ENCODE measurements around the gene PSMD7. TPM values are rescaled to one million over a fixed set of nuclear protein-coding genes. Genes with fewer than 3 reads are reported as not detected.
"Not testable (repeated sequence)": the region's sequence is repeated elsewhere in the genome, so short reads cannot be mapped to it uniquely, and the experiment has no call there.

The PSMD7 gene
- total RNA-seq, 2 donors from 2014 or later, result 20.1 to 32.4 TPM

DNA sequence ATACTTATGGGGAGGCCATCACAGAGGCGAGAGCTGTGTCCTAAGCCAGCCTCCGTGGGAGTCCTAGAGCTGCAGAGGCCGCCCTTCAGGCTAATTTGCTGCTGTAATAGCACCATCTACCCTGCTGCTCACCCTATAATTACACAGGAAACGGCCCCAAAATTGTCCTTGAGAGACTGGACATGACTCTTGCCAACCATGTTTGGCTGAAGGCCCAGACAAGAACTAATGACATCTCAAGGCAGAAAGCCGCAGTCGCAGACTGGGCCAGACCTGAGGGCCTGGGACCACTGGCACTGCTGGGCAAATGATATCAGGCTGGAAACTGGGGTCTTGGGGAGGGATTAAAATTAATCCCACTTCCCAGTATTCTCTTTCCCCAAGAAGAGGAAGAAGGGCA is 24.1 kb downstream of the PSMD7 start:
- Histone ChIP-seq H3K4me3 (no peak overlapping the region), H3K36me3 (replicated peaks in 1 of 2; ENCODE audit: insufficient read depth in 1 of 2, low read depth in 2 of 2) (no peaks in the 10 kb centered on the region), H3K4me1 (peaks cover 14% of the 10 kb centered on the region), H3K27me3 (no peaks in the 10 kb centered on the region), H3K27ac (peak overlapping the region; percentile 8 to 62 (median 26)), H3K9me3 (no peaks in the 10 kb centered on the region)
- DNase-seq, result peak; percentile 42 to 74 (median 63)
- 45 to 75% methylated on average over 4 to 6 of the region's 6 CpGs for WGBS, 2 donors
- intact Hi-C loops (cut with DNase I), result no loop called here
- ATAC-seq, result peak; percentile 67
- TF ChIP-seq POLR2A (IDR thresholded peaks at IDR 0.05), result no peak
- TF ChIP-seq, protein P1, sequence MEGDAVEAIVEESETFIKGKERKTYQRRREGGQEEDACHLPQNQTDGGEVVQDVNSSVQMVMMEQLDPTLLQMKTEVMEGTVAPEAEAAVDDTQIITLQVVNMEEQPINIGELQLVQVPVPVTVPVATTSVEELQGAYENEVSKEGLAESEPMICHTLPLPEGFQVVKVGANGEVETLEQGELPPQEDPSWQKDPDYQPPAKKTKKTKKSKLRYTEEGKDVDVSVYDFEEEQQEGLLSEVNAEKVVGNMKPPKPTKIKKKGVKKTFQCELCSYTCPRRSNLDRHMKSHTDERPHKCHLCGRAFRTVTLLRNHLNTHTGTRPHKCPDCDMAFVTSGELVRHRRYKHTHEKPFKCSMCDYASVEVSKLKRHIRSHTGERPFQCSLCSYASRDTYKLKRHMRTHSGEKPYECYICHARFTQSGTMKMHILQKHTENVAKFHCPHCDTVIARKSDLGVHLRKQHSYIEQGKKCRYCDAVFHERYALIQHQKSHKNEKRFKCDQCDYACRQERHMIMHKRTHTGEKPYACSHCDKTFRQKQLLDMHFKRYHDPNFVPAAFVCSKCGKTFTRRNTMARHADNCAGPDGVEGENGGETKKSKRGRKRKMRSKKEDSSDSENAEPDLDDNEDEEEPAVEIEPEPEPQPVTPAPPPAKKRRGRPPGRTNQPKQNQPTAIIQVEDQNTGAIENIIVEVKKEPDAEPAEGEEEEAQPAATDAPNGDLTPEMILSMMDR (IDR thresholded peaks at IDR 0.05), result no peak

DNA sequence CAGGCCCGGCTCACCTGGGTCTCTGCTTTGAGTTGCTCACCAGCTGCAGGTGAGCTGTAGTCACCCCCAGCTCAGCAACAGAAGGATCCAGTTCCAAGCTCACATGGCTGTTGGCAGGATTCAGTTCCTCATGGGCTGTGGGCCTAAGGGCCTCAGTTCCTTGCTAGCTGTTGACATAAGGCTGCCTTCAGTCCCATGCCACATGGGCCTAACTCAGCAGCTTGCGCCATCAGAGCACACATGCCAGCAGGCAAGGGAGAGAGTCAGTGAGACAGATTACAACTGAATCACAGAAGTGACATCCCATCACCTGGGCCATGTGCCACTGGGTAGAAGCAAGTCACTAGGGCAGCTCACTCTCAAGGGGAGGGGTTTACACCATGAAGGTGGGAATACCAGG is 24.7 kb downstream of the PSMD7 start:
- Histone ChIP-seq H3K27me3 (no peaks in the 10 kb centered on the region), H3K27ac (peak overlapping the region; percentile 8 to 62 (median 26)), H3K4me1 (peaks cover 14% of the 10 kb centered on the region), H3K4me3 (no peak overlapping the region), H3K9me3 (no peaks in the 10 kb centered on the region), H3K36me3 (replicated peaks in 1 of 2; ENCODE audit: insufficient read depth in 1 of 2, low read depth in 2 of 2) (peaks cover 0 to under 1% of the 10 kb centered on the region in 2 donors)
- DNase-seq, result peak; percentile 38 to 81 (median 62)
- ATAC-seq, result peak; percentile 72
- 37 to 46% methylated on average over 2 of the region's 2 CpGs for WGBS, 2 donors
- no peak for TF ChIP-seq POLR2A (IDR thresholded peaks at IDR 0.05)
- TF ChIP-seq, protein P1 (IDR thresholded peaks at IDR 0.05), result no peak
- intact Hi-C loops (cut with DNase I), result no loop called here

GRCh38 chr16:74322301-74322710 is 25.7 kb downstream of the PSMD7 start:
- no peak for ATAC-seq

GRCh38 chr16:74324777-74325176 is 28.2 kb downstream of the PSMD7 start:
- H3K36me3 ChIP-seq (replicated peaks in 1 of 2; ENCODE audit: insufficient read depth in 1 of 2, low read depth in 2 of 2); DNase-seq; H3K27ac ChIP-seq; ATAC-seq; H3K4me3 ChIP-seq; intact Hi-C loops (cut with DNase I); H3K27me3 ChIP-seq; H3K9me3 ChIP-seq: not testable (repeated sequence)
- 89 to 95% methylated on average over 4 to 5 of the region's 5 CpGs for WGBS, 2 donors
- peaks cover 14% of the 10 kb centered on the region for H3K4me1 ChIP-seq

More at GRCh38 chr16:74322301-74322710, 25.7 kb downstream of the PSMD7 start:
- H3K4me1 ChIP-seq, result peaks cover 14% of the 10 kb centered on the region
- H3K27me3 ChIP-seq, result no peaks in the 10 kb centered on the region
- no peak overlapping the region for H3K4me3 ChIP-seq
- intact Hi-C loops (cut with DNase I), result no loop called here
- H3K27ac ChIP-seq, result peak overlapping the region in 1 of 4 donors; percentile 11
- H3K9me3 ChIP-seq, result no peaks in the 10 kb centered on the region
- H3K36me3 ChIP-seq (replicated peaks in 1 of 2; ENCODE audit: insufficient read depth in 1 of 2, low read depth in 2 of 2), result peaks cover 0 to 6% of the 10 kb centered on the region in 2 donors
- 81 to 89% methylated on average over 7 of the region's 7 CpGs for WGBS, 2 donors
- TF ChIP-seq POLR2A (IDR thresholded peaks at IDR 0.05), result no peak
- TF ChIP-seq, protein P1 (IDR thresholded peaks at IDR 0.05), result no peak
- no peak for DNase-seq

GRCh38 chr16:74325641-74326040 is 29.0 kb downstream of the PSMD7 start:
- H3K9me3 ChIP-seq, result no peaks in the 10 kb centered on the region
- intact Hi-C loops (cut with DNase I), result no loop called here
- no peak for TF ChIP-seq POLR2A (IDR thresholded peaks at IDR 0.05)
- TF ChIP-seq, protein P1 (IDR thresholded peaks at IDR 0.05), result no peak
- DNase-seq (no peak), ATAC-seq (no peak)
- WGBS, 2 donors, result 89 to 92% methylated on average over 10 of the region's 10 CpGs
- H3K36me3 ChIP-seq (replicated peaks in 1 of 2; ENCODE audit: insufficient read depth in 1 of 2, low read depth in 2 of 2), result peaks cover 0 to 6% of the 10 kb centered on the region in 2 donors
- H3K27me3 ChIP-seq, result no peaks in the 10 kb centered on the region
- H3K4me3 ChIP-seq, result no peak overlapping the region
- peaks cover 11% of the 10 kb centered on the region for H3K4me1 ChIP-seq
- no peak overlapping the region for H3K27ac ChIP-seq

DNA sequence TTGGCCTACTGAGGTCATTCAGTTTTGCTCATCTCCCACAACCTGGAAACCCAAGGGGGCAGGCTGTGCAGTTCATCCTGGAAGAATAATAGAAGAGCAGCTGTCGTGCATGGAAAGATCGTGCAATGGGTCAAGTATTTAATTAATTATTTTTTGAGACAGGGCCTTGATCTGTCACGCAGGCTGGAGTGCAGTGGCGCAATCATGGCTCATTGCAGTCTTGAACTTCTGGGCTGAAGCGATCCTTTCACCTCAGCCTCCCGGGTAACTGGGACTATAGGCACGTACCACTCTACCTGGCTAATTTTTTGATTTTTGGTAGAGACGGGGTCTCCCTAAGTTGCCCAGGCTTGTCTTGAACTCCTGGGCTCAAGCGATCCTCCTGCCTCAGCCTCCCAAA is 31.7 kb downstream of the PSMD7 start:
- peaks cover 0 to 16% of the 10 kb centered on the region in 2 donors for H3K36me3 ChIP-seq (replicated peaks in 1 of 2; ENCODE audit: insufficient read depth in 1 of 2, low read depth in 2 of 2)
- H3K4me3 ChIP-seq; ATAC-seq; DNase-seq; H3K9me3 ChIP-seq; H3K27me3 ChIP-seq; H3K27ac ChIP-seq; intact Hi-C loops (cut with DNase I); H3K4me1 ChIP-seq: not testable (repeated sequence)
- 93 to 96% methylated on average over 7 to 9 of the region's 9 CpGs for WGBS, 2 donors

GRCh38 chr16:74332469-74332868 is 35.9 kb downstream of the PSMD7 start:
- 79 to 88% methylated on average over 3 to 8 of the region's 8 CpGs for WGBS, 2 donors
- H3K27me3 ChIP-seq; intact Hi-C loops (cut with DNase I); ATAC-seq; DNase-seq; H3K9me3 ChIP-seq; H3K4me3 ChIP-seq; H3K4me1 ChIP-seq; H3K27ac ChIP-seq: not testable (repeated sequence)
- peaks cover 0 to 20% of the 10 kb centered on the region in 2 donors for H3K36me3 ChIP-seq (replicated peaks in 1 of 2; ENCODE audit: insufficient read depth in 1 of 2, low read depth in 2 of 2)

GRCh38 chr16:74337506-74337905 is 40.9 kb downstream of the PSMD7 start:
- peaks cover 0 to 19% of the 10 kb centered on the region in 2 donors for H3K36me3 ChIP-seq (replicated peaks in 1 of 2; ENCODE audit: insufficient read depth in 1 of 2, low read depth in 2 of 2)
- ATAC-seq; H3K9me3 ChIP-seq; H3K27me3 ChIP-seq; DNase-seq; H3K27ac ChIP-seq; H3K4me1 ChIP-seq; H3K4me3 ChIP-seq; intact Hi-C loops (cut with DNase I): not testable (repeated sequence)
- WGBS, 2 donors, result 75 to 100% methylated on average over 3 of the region's 3 CpGs
